ENCODE data around the gene CEACAM6.
"Not testable (repeated sequence)": the region's sequence is repeated elsewhere in the genome, so short reads cannot be mapped to it uniquely, and the experiment has no call there.

CEACAM6 gene

DNA sequence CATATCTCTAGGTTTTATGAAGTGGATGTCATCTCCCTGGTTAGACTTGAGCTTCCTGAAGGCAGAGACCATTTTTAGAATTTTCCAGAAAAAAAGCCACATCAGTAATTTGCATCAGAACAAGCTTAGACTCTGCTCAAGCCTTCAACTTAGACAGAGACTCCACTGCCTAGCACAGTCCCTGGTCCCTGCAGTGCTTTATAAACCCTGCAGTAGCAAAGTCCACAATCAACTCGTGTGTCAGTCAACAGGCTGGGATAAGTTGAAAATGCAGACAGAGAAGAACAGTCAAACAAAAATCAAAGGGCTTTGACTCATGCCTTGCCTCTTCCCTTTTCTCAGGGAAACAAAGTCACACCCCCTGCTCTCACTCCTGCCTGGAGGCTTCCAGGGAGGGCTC lies 33.2 kb downstream of the CEACAM6 start:
- H3K27me3 ChIP-seq (ENCODE audit: control insufficient read depth, insufficient read depth, low read length); H3K4me1 ChIP-seq (ENCODE audit: control insufficient read depth, insufficient read depth, low read length); H3K27ac ChIP-seq (ENCODE audit: low read depth, low read length); H3K9ac ChIP-seq (ENCODE audit: low read length); H3K36me3 ChIP-seq (ENCODE audit: control insufficient read depth, insufficient read depth, low read length); H3K4me3 ChIP-seq (ENCODE audit: low read length): not testable (repeated sequence)

DNA sequence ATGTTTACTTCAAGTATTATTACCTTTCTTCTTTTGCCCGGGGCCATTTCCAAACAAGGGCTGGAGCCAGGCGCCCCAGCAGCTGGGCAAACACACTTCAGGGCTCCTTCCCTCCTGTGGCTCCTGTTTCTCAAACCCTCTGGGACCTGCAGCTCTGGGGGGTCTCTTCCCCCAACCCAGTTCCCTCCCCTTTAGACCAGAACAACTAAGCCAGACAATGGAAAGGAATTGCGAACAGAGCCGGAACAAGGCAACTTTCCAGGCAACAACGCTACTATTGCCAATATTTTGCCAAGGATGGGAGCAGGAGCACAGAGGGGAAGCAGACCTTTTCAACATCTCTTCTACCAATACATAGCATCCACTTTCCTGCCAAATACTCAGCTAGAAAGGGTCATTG lies 33.7 kb downstream of the CEACAM6 start:
- not testable (repeated sequence) for H3K36me3 ChIP-seq (ENCODE audit: control insufficient read depth, insufficient read depth, low read length); H3K9ac ChIP-seq (ENCODE audit: low read length); H3K4me1 ChIP-seq (ENCODE audit: control insufficient read depth, insufficient read depth, low read length); H3K27ac ChIP-seq (ENCODE audit: low read depth, low read length); H3K27me3 ChIP-seq (ENCODE audit: control insufficient read depth, insufficient read depth, low read length); H3K4me3 ChIP-seq (ENCODE audit: low read length)

GRCh38 chr19:41792513-41793413 lies 37.4 kb downstream of the CEACAM6 start:
- H3K9ac ChIP-seq (ENCODE audit: low read length), result no peak overlapping the region
- H3K36me3 ChIP-seq (ENCODE audit: control insufficient read depth, insufficient read depth, low read length), result no peaks in the 10 kb centered on the region
- H3K4me3 ChIP-seq (ENCODE audit: low read length), result no peak overlapping the region
- no peak overlapping the region for H3K27ac ChIP-seq (ENCODE audit: low read depth, low read length)
- no peaks in the 10 kb centered on the region for H3K4me1 ChIP-seq (ENCODE audit: control insufficient read depth, insufficient read depth, low read length)
- peaks cover 6% of the 10 kb centered on the region for H3K27me3 ChIP-seq (ENCODE audit: control insufficient read depth, insufficient read depth, low read length)

DNA sequence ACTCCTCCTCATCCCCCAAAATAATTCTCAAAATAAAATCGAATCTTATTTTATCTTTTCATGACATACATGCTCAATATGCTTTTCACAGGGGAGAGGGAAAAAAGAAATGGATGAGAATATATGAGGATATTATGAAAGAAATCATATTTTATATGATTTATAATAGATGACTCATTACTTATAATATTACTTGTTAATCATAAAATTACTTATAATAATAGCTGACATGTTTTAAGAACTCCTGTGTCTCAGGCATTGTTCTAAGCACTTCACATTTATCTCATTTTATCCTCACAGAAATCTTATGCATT lies 38.0 kb downstream of the CEACAM6 start:
- Histone ChIP-seq H3K4me1 (ENCODE audit: control insufficient read depth, insufficient read depth, low read length) (no peaks in the 10 kb centered on the region), H3K27ac (ENCODE audit: low read depth, low read length) (no peak overlapping the region), H3K4me3 (ENCODE audit: low read length) (no peak overlapping the region), H3K9ac (ENCODE audit: low read length) (no peak overlapping the region), H3K27me3 (ENCODE audit: control insufficient read depth, insufficient read depth, low read length) (peaks cover 6% of the 10 kb centered on the region), H3K36me3 (ENCODE audit: control insufficient read depth, insufficient read depth, low read length) (no peaks in the 10 kb centered on the region)

GRCh38 chr19:41795031-41795461 lies 39.7 kb downstream of the CEACAM6 start:
- H3K4me1 ChIP-seq (ENCODE audit: control insufficient read depth, insufficient read depth, low read length), result no peaks in the 10 kb centered on the region
- H3K27me3 ChIP-seq (ENCODE audit: control insufficient read depth, insufficient read depth, low read length), result peaks cover 6% of the 10 kb centered on the region
- no peaks in the 10 kb centered on the region for H3K36me3 ChIP-seq (ENCODE audit: control insufficient read depth, insufficient read depth, low read length)

DNA sequence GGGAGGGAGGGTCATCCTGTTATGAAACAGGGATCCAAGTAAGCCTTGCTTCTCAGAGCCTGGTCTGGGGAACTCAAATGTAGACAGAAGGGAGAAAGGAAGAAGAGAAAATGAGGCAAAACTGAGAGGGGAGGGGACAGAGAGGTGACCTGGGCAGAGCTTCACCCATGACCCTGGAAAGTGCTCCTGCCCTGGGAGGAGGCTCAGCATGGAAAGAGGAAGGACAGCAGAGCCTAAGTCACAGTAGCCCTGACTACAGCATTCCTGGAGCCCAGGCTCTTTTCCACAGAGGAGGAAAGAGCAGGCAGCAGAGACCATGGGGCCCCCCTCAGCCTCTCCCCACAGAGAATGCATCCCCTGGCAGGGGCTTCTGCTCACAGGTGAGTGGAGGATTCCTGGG lies 41.0 kb downstream of the CEACAM6 start, which contains the start of gene CEACAM3:
Gene CEACAM3 (plus strand): TSS at position 226 of the 400 bp plus-strand sequence. CDS start 91 bp downstream, at position 317.
- Histone ChIP-seq H3K27ac (ENCODE audit: low read depth, low read length) (no peak within 1 kb of the TSS), H3K9ac (ENCODE audit: low read length) (no peak within 1 kb of the TSS), H3K27me3 (ENCODE audit: control insufficient read depth, insufficient read depth, low read length) (peaks cover 6% of the 10 kb centered on the region), H3K4me1 (ENCODE audit: control insufficient read depth, insufficient read depth, low read length) (no peaks in the 10 kb centered on the region), H3K36me3 (ENCODE audit: control insufficient read depth, insufficient read depth, low read length) (no peaks in the 10 kb centered on the region), H3K4me3 (ENCODE audit: low read length) (no peak within 1 kb of the TSS)

More at GRCh38 chr19:41795031-41795461, 39.7 kb downstream of the CEACAM6 start:
- Histone ChIP-seq H3K27ac (ENCODE audit: low read depth, low read length) (no peak overlapping the region), H3K9ac (ENCODE audit: low read length) (no peak overlapping the region), H3K4me3 (ENCODE audit: low read length) (no peak overlapping the region)

DNA sequence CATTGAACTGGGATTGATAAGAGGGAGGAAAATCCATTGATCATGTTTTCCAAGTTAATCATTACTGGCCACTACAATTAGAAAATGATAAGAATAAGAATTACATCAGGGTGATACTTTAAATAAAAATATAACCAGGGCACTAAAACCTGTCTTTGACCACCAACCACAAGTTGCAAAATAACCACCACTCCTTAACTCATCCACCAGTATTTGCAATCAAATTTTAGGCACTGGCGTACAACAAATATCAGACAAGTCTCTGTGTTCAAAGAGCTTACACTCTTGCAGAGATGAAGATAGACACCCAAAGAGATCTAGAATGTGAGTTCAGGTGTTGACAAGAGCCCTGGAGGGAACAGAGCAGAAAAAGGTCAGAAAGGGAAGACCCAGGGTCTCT lies 41.6 kb downstream of the CEACAM6 start:
- no peak overlapping the region for H3K9ac ChIP-seq (ENCODE audit: low read length)
- no peak overlapping the region for H3K4me3 ChIP-seq (ENCODE audit: low read length)

GRCh38 chr19:41799444-41800000 lies 44.2 kb downstream of the CEACAM6 start:
- Histone ChIP-seq H3K27ac (ENCODE audit: low read depth, low read length) (no peak overlapping the region), H3K4me1 (ENCODE audit: control insufficient read depth, insufficient read depth, low read length) (no peaks in the 10 kb centered on the region)

More for the DNA sequence above, 41.6 kb downstream of the CEACAM6 start:
- Histone ChIP-seq H3K4me1 (ENCODE audit: control insufficient read depth, insufficient read depth, low read length) (no peaks in the 10 kb centered on the region), H3K27ac (ENCODE audit: low read depth, low read length) (no peak overlapping the region), H3K36me3 (ENCODE audit: control insufficient read depth, insufficient read depth, low read length) (no peaks in the 10 kb centered on the region), H3K27me3 (ENCODE audit: control insufficient read depth, insufficient read depth, low read length) (peaks cover 6% of the 10 kb centered on the region)

GRCh38 chr19:41801031-41801430 lies 45.7 kb downstream of the CEACAM6 start:
- Histone ChIP-seq H3K27ac (ENCODE audit: low read depth, low read length) (no peak overlapping the region), H3K4me3 (ENCODE audit: low read length) (no peak overlapping the region), H3K4me1 (ENCODE audit: control insufficient read depth, insufficient read depth, low read length) (no peaks in the 10 kb centered on the region), H3K9ac (ENCODE audit: low read length) (no peak overlapping the region), H3K27me3 (ENCODE audit: control insufficient read depth, insufficient read depth, low read length) (no peaks in the 10 kb centered on the region), H3K36me3 (ENCODE audit: control insufficient read depth, insufficient read depth, low read length) (no peaks in the 10 kb centered on the region)

More at GRCh38 chr19:41799444-41800000, 44.2 kb downstream of the CEACAM6 start:
- Histone ChIP-seq H3K9ac (ENCODE audit: low read length) (no peak overlapping the region), H3K4me3 (ENCODE audit: low read length) (no peak overlapping the region), H3K36me3 (ENCODE audit: control insufficient read depth, insufficient read depth, low read length) (no peaks in the 10 kb centered on the region), H3K27me3 (ENCODE audit: control insufficient read depth, insufficient read depth, low read length) (no peaks in the 10 kb centered on the region)

GRCh38 chr19:41801792-41802211 lies 46.5 kb downstream of the CEACAM6 start:
- no peak overlapping the region for H3K9ac ChIP-seq (ENCODE audit: low read length)
- no peaks in the 10 kb centered on the region for H3K27me3 ChIP-seq (ENCODE audit: control insufficient read depth, insufficient read depth, low read length)
- no peak overlapping the region for H3K4me3 ChIP-seq (ENCODE audit: low read length)
- H3K4me1 ChIP-seq (ENCODE audit: control insufficient read depth, insufficient read depth, low read length), result no peaks in the 10 kb centered on the region
- H3K27ac ChIP-seq (ENCODE audit: low read depth, low read length), result no peak overlapping the region
- no peaks in the 10 kb centered on the region for H3K36me3 ChIP-seq (ENCODE audit: control insufficient read depth, insufficient read depth, low read length)

DNA sequence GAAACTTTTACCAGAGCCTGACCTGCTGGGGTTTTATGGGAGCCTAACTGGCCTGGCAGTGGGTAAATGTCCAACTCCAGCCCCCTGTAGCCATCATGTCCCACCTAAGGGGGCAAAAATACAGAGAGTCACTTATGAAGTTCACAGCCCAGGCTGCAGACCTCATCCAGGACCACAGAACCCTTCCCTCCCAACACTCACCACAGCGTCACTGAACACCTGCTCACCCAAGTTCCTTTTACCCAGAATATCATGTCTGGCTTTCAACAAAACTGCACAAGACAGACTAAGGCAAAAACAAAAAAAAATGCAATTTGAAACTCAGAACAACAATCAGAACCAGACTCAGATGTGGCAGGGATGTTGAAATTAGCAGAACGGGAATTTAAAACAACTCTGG lies 47.4 kb downstream of the CEACAM6 start:
- Histone ChIP-seq H3K27me3 (ENCODE audit: control insufficient read depth, insufficient read depth, low read length) (no peaks in the 10 kb centered on the region), H3K27ac (ENCODE audit: low read depth, low read length) (no peak overlapping the region), H3K4me1 (ENCODE audit: control insufficient read depth, insufficient read depth, low read length) (no peaks in the 10 kb centered on the region), H3K36me3 (ENCODE audit: control insufficient read depth, insufficient read depth, low read length) (no peaks in the 10 kb centered on the region), H3K4me3 (ENCODE audit: low read length) (no peak overlapping the region), H3K9ac (ENCODE audit: low read length) (no peak overlapping the region)

- H3K4me3 ChIP-seq (ENCODE audit: low read length), result no peak overlapping the region
- H3K4me1 ChIP-seq (ENCODE audit: control insufficient read depth, insufficient read depth, low read length), result no peaks in the 10 kb centered on the region
- no peak overlapping the region for H3K9ac ChIP-seq (ENCODE audit: low read length)
- H3K36me3 ChIP-seq (ENCODE audit: control insufficient read depth, insufficient read depth, low read length), result no peaks in the 10 kb centered on the region
- no peak overlapping the region for H3K27ac ChIP-seq (ENCODE audit: low read depth, low read length)
- H3K27me3 ChIP-seq (ENCODE audit: control insufficient read depth, insufficient read depth, low read length), result no peaks in the 10 kb centered on the region
Observed at GRCh38 chr19:41804336-41804735, 49.0 kb downstream of the CEACAM6 start.

DNA sequence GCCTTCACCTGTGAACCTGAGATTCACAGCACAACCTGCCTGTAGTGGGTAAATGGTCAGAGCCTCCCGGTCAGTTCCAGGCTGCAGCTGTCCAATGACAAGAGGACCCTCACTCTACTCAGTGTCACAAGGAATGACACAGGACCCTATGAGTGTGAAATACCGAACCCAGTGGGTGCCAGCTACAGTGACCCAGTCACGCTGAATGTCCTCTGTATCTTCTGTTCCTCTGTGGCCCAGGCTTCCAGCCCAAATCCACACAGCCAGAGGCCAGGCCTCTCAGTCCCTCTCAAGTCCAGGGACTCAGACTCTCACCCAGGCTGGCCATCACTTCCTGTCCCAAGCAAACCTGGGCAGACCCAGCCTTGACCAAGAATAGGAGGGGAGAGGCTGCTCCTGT lies 51.8 kb downstream of the CEACAM6 start:
- no peaks in the 10 kb centered on the region for H3K4me1 ChIP-seq (ENCODE audit: control insufficient read depth, insufficient read depth, low read length)
- H3K27ac ChIP-seq (ENCODE audit: low read depth, low read length), result no peak overlapping the region
- H3K27me3 ChIP-seq (ENCODE audit: control insufficient read depth, insufficient read depth, low read length), result no peaks in the 10 kb centered on the region
- H3K36me3 ChIP-seq (ENCODE audit: control insufficient read depth, insufficient read depth, low read length), result no peaks in the 10 kb centered on the region
- no peak overlapping the region for H3K9ac ChIP-seq (ENCODE audit: low read length)
- H3K4me3 ChIP-seq (ENCODE audit: low read length), result no peak overlapping the region
